ENCODE measurements around the gene PSMB10. TPM values are rescaled to one million over a fixed set of nuclear protein-coding genes. Genes with fewer than 3 reads are reported as not detected.
"Not testable (repeated sequence)": the region's sequence is repeated elsewhere in the genome, so short reads cannot be mapped to it uniquely, and the experiment has no call there.

Gene PSMB10
- polyA plus RNA-seq, 2 donors: 39.5 to 54.8 TPM

- Histone ChIP-seq H3K36me3 (ENCODE audit: control insufficient read depth in 2 of 2, insufficient read depth in 2 of 2, low read length in 1 of 2) (peaks cover 0 to 21% of the 10 kb centered on the region in 2 donors), H3K4me1 (ENCODE audit: control insufficient read depth in 2 of 2, insufficient read depth in 2 of 2, low read length in 1 of 2) (peaks cover 2 to 14% of the 10 kb centered on the region in 2 donors), H3K9me3 (ENCODE audit: control insufficient read depth in 2 of 2, insufficient read depth in 1 of 2, low read depth in 1 of 2, low read length in 1 of 2) (no peaks in the 10 kb centered on the region), H3K4me3 (ENCODE audit: low read depth in 1 of 2, low read length in 2 of 2) (no peak overlapping the region), H3K27ac (ENCODE audit: low read depth in 2 of 2, low read length in 1 of 2) (peak overlapping the region in 1 of 2 donors; percentile 53), H3K27me3 (ENCODE audit: control insufficient read depth in 1 of 2, insufficient read depth in 2 of 2, low read length in 2 of 2) (no peaks in the 10 kb centered on the region)
- 53 to 57% methylated on average over 6 of the region's 6 CpGs for WGBS, 2 donors
These were observed 19.4 kb downstream of the PSMB10 start for GRCh38 chr16:67917140-67917851.

GRCh38 chr16:67915831-67916723, 20.6 kb downstream of the PSMB10 start:
- Histone ChIP-seq H3K9me3 (ENCODE audit: control insufficient read depth in 2 of 2, insufficient read depth in 1 of 2, low read depth in 1 of 2, low read length in 1 of 2) (no peaks in the 10 kb centered on the region), H3K27me3 (ENCODE audit: control insufficient read depth in 1 of 2, insufficient read depth in 2 of 2, low read length in 2 of 2) (no peaks in the 10 kb centered on the region), H3K4me3 (ENCODE audit: low read depth in 1 of 2, low read length in 2 of 2) (no peak overlapping the region), H3K27ac (ENCODE audit: low read depth in 2 of 2, low read length in 1 of 2) (no peak overlapping the region), H3K4me1 (ENCODE audit: control insufficient read depth in 2 of 2, insufficient read depth in 2 of 2, low read length in 1 of 2) (peaks cover 2 to 14% of the 10 kb centered on the region in 2 donors), H3K36me3 (ENCODE audit: control insufficient read depth in 2 of 2, insufficient read depth in 2 of 2, low read length in 1 of 2) (peaks cover 1 to 27% of the 10 kb centered on the region in 2 donors)
- 82 to 83% methylated on average over 7 of the region's 7 CpGs for WGBS, 2 donors

GRCh38 chr16:67915496-67915769, 21.2 kb downstream of the PSMB10 start:
- Histone ChIP-seq H3K36me3 (ENCODE audit: control insufficient read depth in 2 of 2, insufficient read depth in 2 of 2, low read length in 1 of 2) (peaks cover 4 to 25% of the 10 kb centered on the region in 2 donors), H3K4me1 (ENCODE audit: control insufficient read depth in 2 of 2, insufficient read depth in 2 of 2, low read length in 1 of 2) (peaks cover 2 to 14% of the 10 kb centered on the region in 2 donors)
- H3K4me3 ChIP-seq (ENCODE audit: low read depth in 1 of 2, low read length in 2 of 2); H3K9me3 ChIP-seq (ENCODE audit: control insufficient read depth in 2 of 2, insufficient read depth in 1 of 2, low read depth in 1 of 2, low read length in 1 of 2); H3K27me3 ChIP-seq (ENCODE audit: control insufficient read depth in 1 of 2, insufficient read depth in 2 of 2, low read length in 2 of 2); H3K27ac ChIP-seq (ENCODE audit: low read depth in 2 of 2, low read length in 1 of 2): not testable (repeated sequence)
- WGBS, 2 donors: 83 to 86% methylated on average over 1 to 2 of the region's 2 CpGs

- Histone ChIP-seq H3K27ac (ENCODE audit: low read depth in 2 of 2, low read length in 1 of 2) (no peak overlapping the region), H3K36me3 (ENCODE audit: control insufficient read depth in 2 of 2, insufficient read depth in 2 of 2, low read length in 1 of 2) (peaks cover 4 to 27% of the 10 kb centered on the region in 2 donors), H3K9me3 (ENCODE audit: control insufficient read depth in 2 of 2, insufficient read depth in 1 of 2, low read depth in 1 of 2, low read length in 1 of 2) (no peaks in the 10 kb centered on the region), H3K4me3 (ENCODE audit: low read depth in 1 of 2, low read length in 2 of 2) (no peak overlapping the region), H3K4me1 (ENCODE audit: control insufficient read depth in 2 of 2, insufficient read depth in 2 of 2, low read length in 1 of 2) (peaks cover 4 to 14% of the 10 kb centered on the region in 2 donors), H3K27me3 (ENCODE audit: control insufficient read depth in 1 of 2, insufficient read depth in 2 of 2, low read length in 2 of 2) (no peaks in the 10 kb centered on the region)
- 69 to 72% methylated on average over 7 of the region's 7 CpGs for WGBS, 2 donors
These were observed 21.7 kb downstream of the PSMB10 start for GRCh38 chr16:67914758-67915495.

GRCh38 chr16:67910158-67910557, 26.5 kb downstream of the PSMB10 start:
- Histone ChIP-seq H3K27ac (ENCODE audit: low read depth in 2 of 2, low read length in 1 of 2) (no peak overlapping the region), H3K4me3 (ENCODE audit: low read depth in 1 of 2, low read length in 2 of 2) (no peak overlapping the region), H3K27me3 (ENCODE audit: control insufficient read depth in 1 of 2, insufficient read depth in 2 of 2, low read length in 2 of 2) (no peaks in the 10 kb centered on the region), H3K9me3 (ENCODE audit: control insufficient read depth in 2 of 2, insufficient read depth in 1 of 2, low read depth in 1 of 2, low read length in 1 of 2) (no peaks in the 10 kb centered on the region), H3K36me3 (ENCODE audit: control insufficient read depth in 2 of 2, insufficient read depth in 2 of 2, low read length in 1 of 2) (peaks cover 7 to 22% of the 10 kb centered on the region in 2 donors), H3K4me1 (ENCODE audit: control insufficient read depth in 2 of 2, insufficient read depth in 2 of 2, low read length in 1 of 2) (peaks cover 0 to 2% of the 10 kb centered on the region in 2 donors)
- WGBS, 2 donors: 43 to 44% methylated on average over 2 of the region's 2 CpGs

- Histone ChIP-seq H3K4me1 (ENCODE audit: control insufficient read depth in 2 of 2, insufficient read depth in 2 of 2, low read length in 1 of 2) (peaks cover 0 to 2% of the 10 kb centered on the region in 2 donors), H3K4me3 (ENCODE audit: low read depth in 1 of 2, low read length in 2 of 2) (no peak overlapping the region), H3K27me3 (ENCODE audit: control insufficient read depth in 1 of 2, insufficient read depth in 2 of 2, low read length in 2 of 2) (no peaks in the 10 kb centered on the region), H3K9me3 (ENCODE audit: control insufficient read depth in 2 of 2, insufficient read depth in 1 of 2, low read depth in 1 of 2, low read length in 1 of 2) (no peaks in the 10 kb centered on the region), H3K27ac (ENCODE audit: low read depth in 2 of 2, low read length in 1 of 2) (no peak overlapping the region), H3K36me3 (ENCODE audit: control insufficient read depth in 2 of 2, insufficient read depth in 2 of 2, low read length in 1 of 2) (peaks cover 7 to 22% of the 10 kb centered on the region in 2 donors)
- WGBS, 2 donors: 95 to 96% methylated on average over 36 of the region's 36 CpGs
These were observed 27.5 kb downstream of the PSMB10 start for GRCh38 chr16:67909056-67909742.

GRCh38 chr16:67907397-67908180, 29.1 kb downstream of the PSMB10 start:
- Histone ChIP-seq H3K27ac (ENCODE audit: low read depth in 2 of 2, low read length in 1 of 2) (no peak overlapping the region), H3K27me3 (ENCODE audit: control insufficient read depth in 1 of 2, insufficient read depth in 2 of 2, low read length in 2 of 2) (no peaks in the 10 kb centered on the region), H3K4me3 (ENCODE audit: low read depth in 1 of 2, low read length in 2 of 2) (no peak overlapping the region), H3K9me3 (ENCODE audit: control insufficient read depth in 2 of 2, insufficient read depth in 1 of 2, low read depth in 1 of 2, low read length in 1 of 2) (no peaks in the 10 kb centered on the region), H3K4me1 (ENCODE audit: control insufficient read depth in 2 of 2, insufficient read depth in 2 of 2, low read length in 1 of 2) (peaks cover 0 to 2% of the 10 kb centered on the region in 2 donors), H3K36me3 (ENCODE audit: control insufficient read depth in 2 of 2, insufficient read depth in 2 of 2, low read length in 1 of 2) (peaks cover 7 to 22% of the 10 kb centered on the region in 2 donors)
- WGBS, 2 donors: 88 to 89% methylated on average over 11 of the region's 11 CpGs

- Histone ChIP-seq H3K27ac (ENCODE audit: low read depth in 2 of 2, low read length in 1 of 2) (peak overlapping the region in 1 of 2 donors; percentile 2), H3K36me3 (ENCODE audit: control insufficient read depth in 2 of 2, insufficient read depth in 2 of 2, low read length in 1 of 2) (no peaks in the 10 kb centered on the region), H3K4me1 (ENCODE audit: control insufficient read depth in 2 of 2, insufficient read depth in 2 of 2, low read length in 1 of 2) (no peaks in the 10 kb centered on the region), H3K4me3 (ENCODE audit: low read depth in 1 of 2, low read length in 2 of 2) (no peak overlapping the region), H3K27me3 (ENCODE audit: control insufficient read depth in 1 of 2, insufficient read depth in 2 of 2, low read length in 2 of 2) (no peaks in the 10 kb centered on the region), H3K9me3 (ENCODE audit: control insufficient read depth in 2 of 2, insufficient read depth in 1 of 2, low read depth in 1 of 2, low read length in 1 of 2) (no peaks in the 10 kb centered on the region)
- 82 to 84% methylated on average over 4 of the region's 4 CpGs for WGBS, 2 donors
These were observed 33.8 kb downstream of the PSMB10 start for GRCh38 chr16:67902831-67903230.

Measured in esophagus (tissue), 2 donors.